Loucy (cell line): Measurements from ENCODE around the gene RXRA.

Experiments used
- EZH2phosphoT487 ChIP-seq: fragments of 200-600 bp; IDR thresholded peaks from 2 replicates; pipeline ENCODE4 v1.6.1; 2018; ENCODE audit warnings: antibody characterized with exemption, mild to moderate bottlenecking, moderate library complexity, borderline replicate concordance
- TF ChIP-seq, protein P1 (sequence below): fragments of 200-600 bp; sonication (generic); conservative IDR thresholded peaks from 2 replicates; pipeline ENCODE4 v1.5.1; 2014; ENCODE audit warnings: mild to moderate bottlenecking, antibody characterized with exemption, low read length

GRCh38 chr9:134388976-134389375, 62.7 kb downstream of the RXRA start:
- TF ChIP-seq, protein P1, sequence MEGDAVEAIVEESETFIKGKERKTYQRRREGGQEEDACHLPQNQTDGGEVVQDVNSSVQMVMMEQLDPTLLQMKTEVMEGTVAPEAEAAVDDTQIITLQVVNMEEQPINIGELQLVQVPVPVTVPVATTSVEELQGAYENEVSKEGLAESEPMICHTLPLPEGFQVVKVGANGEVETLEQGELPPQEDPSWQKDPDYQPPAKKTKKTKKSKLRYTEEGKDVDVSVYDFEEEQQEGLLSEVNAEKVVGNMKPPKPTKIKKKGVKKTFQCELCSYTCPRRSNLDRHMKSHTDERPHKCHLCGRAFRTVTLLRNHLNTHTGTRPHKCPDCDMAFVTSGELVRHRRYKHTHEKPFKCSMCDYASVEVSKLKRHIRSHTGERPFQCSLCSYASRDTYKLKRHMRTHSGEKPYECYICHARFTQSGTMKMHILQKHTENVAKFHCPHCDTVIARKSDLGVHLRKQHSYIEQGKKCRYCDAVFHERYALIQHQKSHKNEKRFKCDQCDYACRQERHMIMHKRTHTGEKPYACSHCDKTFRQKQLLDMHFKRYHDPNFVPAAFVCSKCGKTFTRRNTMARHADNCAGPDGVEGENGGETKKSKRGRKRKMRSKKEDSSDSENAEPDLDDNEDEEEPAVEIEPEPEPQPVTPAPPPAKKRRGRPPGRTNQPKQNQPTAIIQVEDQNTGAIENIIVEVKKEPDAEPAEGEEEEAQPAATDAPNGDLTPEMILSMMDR = no peak
- no peak for TF ChIP-seq EZH2phosphoT487
